ENCODE results near the gene PPP1R12A.

DNA sequence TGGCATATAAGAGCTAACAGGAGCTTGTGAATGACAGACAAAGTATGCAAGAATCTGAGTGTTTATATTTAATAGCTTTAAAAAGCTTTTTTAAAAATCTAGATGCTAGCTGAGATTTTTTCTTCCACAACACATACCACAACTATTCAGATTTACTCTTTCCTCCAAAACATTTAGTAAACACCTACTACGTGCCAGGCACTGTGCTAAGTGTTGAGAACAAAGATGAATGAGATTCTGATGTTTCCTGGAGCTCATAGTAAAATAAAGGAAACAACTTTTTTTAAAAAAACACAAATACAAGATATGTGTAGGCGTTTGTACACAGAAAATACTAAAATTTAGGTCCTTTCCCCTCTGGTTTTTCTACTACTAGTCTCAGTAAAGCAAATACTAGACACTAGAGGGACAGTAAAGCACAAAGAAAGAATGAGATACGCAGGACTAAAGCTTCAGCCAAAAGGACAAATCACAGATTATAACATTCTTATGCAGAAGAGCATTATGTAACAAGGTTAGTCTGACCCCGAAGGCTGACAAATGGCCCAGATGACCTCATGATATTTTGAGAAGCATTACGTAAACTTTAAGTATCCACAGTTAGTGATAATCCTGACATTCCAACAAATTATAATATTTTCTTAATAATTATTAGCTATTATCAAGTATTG, 165.6 kb downstream of the PPP1R12A start:
- TF ChIP-seq POLR2AphosphoS5 (IDR thresholded peaks at IDR 0.05; ENCODE audit: low read depth, low read length) (no peak), CEBPB (IDR thresholded peaks at IDR 0.05; ENCODE audit: low read depth) (no peak), ELF1 (IDR thresholded peaks at IDR 0.05; ENCODE audit: borderline replicate concordance, low read depth) (no peak), EZH2phosphoT487 (IDR thresholded peaks at IDR 0.05; ENCODE audit: borderline replicate concordance) (no peak), ZFX (IDR thresholded peaks at IDR 0.05) (no peak), POLR2A (IDR thresholded peaks at IDR 0.05; ENCODE audit: borderline replicate concordance, extremely low read depth, insufficient read depth, insufficient read length) (no peak), EZH2 (IDR thresholded peaks at IDR 0.05) (no peak)
- TF ChIP-seq, protein P1, sequence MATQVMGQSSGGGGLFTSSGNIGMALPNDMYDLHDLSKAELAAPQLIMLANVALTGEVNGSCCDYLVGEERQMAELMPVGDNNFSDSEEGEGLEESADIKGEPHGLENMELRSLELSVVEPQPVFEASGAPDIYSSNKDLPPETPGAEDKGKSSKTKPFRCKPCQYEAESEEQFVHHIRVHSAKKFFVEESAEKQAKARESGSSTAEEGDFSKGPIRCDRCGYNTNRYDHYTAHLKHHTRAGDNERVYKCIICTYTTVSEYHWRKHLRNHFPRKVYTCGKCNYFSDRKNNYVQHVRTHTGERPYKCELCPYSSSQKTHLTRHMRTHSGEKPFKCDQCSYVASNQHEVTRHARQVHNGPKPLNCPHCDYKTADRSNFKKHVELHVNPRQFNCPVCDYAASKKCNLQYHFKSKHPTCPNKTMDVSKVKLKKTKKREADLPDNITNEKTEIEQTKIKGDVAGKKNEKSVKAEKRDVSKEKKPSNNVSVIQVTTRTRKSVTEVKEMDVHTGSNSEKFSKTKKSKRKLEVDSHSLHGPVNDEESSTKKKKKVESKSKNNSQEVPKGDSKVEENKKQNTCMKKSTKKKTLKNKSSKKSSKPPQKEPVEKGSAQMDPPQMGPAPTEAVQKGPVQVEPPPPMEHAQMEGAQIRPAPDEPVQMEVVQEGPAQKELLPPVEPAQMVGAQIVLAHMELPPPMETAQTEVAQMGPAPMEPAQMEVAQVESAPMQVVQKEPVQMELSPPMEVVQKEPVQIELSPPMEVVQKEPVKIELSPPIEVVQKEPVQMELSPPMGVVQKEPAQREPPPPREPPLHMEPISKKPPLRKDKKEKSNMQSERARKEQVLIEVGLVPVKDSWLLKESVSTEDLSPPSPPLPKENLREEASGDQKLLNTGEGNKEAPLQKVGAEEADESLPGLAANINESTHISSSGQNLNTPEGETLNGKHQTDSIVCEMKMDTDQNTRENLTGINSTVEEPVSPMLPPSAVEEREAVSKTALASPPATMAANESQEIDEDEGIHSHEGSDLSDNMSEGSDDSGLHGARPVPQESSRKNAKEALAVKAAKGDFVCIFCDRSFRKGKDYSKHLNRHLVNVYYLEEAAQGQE (IDR thresholded peaks at IDR 0.05; ENCODE audit: low read depth) = no peak
- TF ChIP-seq, protein P2, sequence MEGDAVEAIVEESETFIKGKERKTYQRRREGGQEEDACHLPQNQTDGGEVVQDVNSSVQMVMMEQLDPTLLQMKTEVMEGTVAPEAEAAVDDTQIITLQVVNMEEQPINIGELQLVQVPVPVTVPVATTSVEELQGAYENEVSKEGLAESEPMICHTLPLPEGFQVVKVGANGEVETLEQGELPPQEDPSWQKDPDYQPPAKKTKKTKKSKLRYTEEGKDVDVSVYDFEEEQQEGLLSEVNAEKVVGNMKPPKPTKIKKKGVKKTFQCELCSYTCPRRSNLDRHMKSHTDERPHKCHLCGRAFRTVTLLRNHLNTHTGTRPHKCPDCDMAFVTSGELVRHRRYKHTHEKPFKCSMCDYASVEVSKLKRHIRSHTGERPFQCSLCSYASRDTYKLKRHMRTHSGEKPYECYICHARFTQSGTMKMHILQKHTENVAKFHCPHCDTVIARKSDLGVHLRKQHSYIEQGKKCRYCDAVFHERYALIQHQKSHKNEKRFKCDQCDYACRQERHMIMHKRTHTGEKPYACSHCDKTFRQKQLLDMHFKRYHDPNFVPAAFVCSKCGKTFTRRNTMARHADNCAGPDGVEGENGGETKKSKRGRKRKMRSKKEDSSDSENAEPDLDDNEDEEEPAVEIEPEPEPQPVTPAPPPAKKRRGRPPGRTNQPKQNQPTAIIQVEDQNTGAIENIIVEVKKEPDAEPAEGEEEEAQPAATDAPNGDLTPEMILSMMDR (IDR thresholded peaks at IDR 0.05 in 2 of 3, conservative IDR thresholded peaks at IDR 0.05 in 1 of 3; ENCODE audit: borderline replicate concordance in 1 of 3, insufficient read depth in 1 of 3, low read depth in 2 of 3, low read length in 2 of 3) = no peak
